ENCODE measurements around the gene DNAH7.
"Not testable (repeated sequence)": the region's sequence is repeated elsewhere in the genome, so short reads cannot be mapped to it uniquely, and the experiment has no call there.

DNAH7 gene

DNA sequence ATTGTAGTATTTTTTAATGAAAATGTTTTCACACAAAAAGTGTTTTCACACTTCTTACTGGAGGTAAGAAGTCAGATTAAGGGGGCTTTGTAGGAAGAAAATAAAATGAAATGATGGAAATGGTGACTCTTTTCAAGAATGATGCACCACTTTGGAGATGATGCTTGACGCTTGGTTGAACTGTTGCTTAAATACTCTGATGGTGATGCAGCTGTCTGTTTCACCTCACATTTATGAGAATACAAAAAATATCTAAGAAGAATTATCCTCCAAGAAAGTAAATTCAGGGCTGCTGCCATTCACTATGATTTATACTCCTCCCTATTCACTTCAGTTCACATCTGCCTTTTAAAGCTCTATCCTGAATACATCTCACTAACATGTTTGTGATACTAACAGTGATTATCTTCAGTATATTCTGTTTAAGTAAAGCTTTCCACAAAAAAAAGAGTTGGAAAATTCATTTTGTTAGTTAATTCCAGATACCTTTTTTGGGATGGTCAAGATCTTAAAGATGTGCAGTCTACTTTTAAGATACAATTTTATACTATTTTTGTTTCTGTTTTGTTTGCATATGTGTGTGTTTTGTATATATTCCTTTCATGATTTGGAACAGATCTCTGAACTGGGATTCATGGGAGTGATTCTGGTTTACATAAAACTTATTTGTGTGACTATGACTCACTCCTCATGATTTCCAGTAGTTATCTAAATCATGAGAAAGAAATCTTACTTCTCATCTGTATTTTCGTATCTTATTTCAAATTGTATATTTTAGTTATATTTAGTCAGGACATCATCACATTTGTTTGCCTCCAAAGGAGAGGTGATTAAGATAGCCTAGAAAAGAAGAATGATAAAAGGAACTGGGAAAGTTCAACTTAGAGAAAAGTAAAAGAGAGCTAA lies 358.5 kb downstream of the DNAH7 start:
- DNase-seq, result no peak

DNA sequence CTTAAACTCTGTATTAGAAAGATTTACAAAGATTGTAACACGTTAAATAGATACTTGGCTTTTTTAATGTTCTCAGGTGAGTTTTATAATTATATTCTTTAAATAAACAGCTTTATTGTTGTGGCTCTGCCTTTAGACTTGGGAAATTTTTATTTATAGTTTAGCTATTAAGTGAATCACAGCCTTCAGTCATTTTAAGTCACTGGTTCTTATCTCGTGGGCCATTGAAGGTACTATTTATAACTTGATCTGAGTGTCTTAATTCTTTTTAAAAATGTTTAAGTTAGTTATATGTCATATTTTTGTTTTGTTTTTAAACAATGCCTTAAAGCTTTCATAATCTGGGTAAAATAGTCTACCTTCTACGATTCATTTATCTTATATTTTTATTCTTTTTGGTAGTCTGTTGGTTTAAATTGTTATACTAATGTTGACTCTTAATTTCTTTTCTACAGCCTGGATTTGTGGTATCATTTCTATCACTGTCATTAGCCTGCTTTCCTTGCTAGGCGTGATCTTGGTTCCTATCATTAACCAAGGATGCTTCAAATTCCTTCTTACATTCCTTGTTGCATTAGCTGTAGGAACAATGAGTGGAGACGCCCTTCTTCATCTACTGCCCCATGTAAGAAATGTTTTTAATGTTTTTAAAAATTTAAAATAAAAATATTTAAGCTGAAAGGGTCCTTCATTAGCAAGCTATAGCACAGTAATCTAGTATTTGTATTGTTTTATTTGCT lies 362.3 kb downstream of the DNAH7 start:
- no peak for DNase-seq

DNA sequence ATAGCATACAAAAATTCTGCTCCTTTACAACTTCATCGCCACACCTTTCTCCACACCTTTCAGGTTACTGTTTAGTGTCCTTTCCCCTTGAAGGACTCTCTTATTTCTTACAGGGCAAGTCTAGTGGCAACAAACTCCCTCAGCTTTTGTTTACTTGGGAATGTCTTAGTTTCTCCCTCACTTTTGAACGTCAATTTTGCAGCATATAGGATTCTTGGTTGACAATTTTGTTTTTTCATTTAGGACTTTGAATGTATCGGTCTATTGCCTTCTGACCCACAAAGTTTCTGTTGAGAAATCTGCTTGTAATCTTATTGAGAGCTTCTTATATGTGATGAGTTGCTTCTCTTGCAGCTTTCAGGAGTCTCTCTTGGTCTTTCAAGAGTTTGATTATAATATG lies 368.2 kb downstream of the DNAH7 start:
- DNase-seq, result no peak

DNA sequence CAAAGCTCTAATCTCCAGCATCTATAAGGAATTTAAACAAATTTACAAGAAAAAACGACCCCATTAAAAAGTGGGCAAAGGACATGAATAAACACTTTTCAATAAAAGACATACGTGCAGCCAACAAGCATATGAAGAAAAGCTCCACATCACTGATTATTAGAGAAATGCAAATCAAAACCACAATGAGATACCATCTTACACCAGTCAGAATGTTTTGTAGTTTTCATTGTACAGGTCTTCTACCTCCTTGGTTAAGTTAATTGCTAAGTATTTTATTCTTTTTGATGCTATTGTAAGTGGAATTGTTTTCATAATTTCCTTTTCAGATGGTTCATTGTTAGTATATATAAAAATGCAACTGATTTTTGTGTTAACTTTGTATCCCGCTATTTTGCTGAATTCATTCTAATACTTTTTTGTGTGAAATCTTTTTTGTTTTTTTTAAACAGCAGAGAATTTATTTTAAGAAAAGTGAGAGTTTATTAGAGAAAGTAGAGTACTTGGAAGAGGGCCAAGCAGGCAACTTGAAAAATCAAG lies 370.9 kb downstream of the DNAH7 start:
- DNase-seq, result no peak

DNA sequence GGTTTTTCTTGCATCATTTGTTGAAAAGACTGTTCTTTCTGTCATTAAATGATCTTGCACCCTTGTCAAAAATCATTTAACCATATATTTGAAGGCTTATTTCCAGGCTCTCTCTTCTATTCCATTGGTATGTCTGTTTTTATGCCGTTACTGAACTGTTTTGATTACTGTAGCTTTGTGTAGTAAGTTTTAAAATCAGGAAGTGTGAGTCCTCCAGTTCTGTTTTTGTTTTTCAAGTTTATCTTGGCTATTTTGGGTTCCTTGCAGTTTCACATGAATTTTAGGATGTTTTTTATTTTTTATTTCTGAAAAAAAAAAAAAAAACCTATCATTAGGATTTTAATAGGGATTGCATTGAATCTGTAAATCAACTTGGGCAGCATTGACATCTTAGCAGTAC lies 372.6 kb downstream of the DNAH7 start:
- DNase-seq, result no peak

DNA sequence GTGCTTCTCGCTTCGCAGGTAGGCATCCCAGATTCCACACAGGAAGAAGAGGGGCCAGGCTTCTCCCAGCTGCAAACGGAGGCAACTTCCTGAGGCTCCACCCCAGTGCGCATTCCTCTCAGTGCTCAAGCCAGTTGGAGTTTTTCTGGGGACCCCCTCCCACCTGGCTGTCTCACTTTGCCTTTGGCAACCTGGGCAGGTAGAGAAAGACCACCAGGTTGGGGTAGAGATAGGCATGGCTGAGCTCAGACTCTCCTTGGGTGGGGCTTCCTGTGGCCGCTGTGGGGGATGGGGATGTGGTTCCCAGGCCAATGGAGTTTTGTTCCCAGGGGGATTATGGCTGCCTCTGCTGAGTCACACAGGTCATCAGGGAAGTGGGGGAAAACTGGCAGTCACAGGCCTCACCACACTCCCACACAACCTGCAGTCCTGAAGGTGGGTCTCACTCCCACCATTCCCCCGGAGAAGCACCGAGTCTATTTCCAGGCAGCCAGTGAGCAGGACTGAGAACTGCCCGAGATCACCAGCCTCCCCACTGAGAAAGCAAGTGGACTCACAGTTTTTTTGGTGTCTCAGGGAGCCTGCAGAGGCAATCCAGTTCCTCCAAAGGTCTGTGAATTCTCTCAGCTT lies 373.5 kb downstream of the DNAH7 start:
- no peak for DNase-seq

DNA sequence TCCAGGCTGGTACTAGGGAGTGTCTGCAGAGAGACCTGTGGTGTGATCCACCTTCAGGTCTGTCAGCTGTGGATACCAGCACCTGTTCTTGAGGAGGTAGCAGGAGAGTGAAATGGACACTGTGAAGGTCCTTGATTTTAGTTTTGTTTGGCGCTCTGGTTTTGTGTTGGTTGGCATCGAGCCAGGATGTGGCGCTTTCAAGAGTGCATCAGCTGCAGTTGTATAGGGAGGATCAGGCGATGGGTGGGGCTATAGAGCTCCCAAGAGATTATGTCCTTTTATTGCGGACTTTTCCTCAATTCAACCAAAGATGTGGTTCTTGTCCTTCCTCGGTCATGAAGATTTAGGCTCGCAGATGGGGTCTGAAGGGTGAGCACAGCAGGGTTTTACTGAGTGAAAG lies 374.1 kb downstream of the DNAH7 start:
- DNase-seq, result no peak

DNA sequence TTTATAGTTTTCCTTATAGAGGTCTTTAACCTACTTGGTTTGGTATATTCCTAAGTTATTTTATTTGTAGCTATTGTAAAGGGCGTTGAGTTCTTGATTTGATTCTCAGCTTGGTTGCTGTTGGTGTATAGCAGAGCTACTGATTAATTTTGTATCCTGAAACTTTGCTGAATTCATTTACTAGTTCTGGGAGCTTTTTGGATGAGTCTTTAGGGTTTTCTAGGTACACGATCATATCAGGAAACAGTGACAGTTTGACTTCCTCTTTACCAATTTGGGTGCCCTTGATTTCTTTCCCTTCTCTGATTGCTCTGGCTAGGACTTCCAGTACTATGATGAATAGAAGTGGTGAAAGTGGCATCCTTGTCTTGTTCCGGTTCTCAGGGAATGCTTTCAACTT lies 376.1 kb downstream of the DNAH7 start:
- DNase-seq, result not testable (repeated sequence)

Data from stimulated activated CD4-positive, alpha-beta T cell treated with anti-CD3 and anti-CD28 coated beads, Interleukin-4, amount 100 ng/mL, for 4 hours (primary cell).